G401.6 (cell line): ENCODE data around the gene PRSS23.

Source experiments
- FAIRE-seq: peaks from 2 replicates; lab custom pipeline; 2012; peaks lifted over from hg19 to GRCh38; lab: Jason Lieb, UNC

The PRSS23 gene

GRCh38 chr11:86790867-86791849, 9.2 kb upstream of the PRSS23 start:
- no peak for FAIRE-seq

GRCh38 chr11:86792150-86792549, 8.2 kb upstream of the PRSS23 start:
- no peak for FAIRE-seq

GRCh38 chr11:86793307-86793706, 7.0 kb upstream of the PRSS23 start:
- no peak for FAIRE-seq

GRCh38 chr11:86795511-86795910, 4.8 kb upstream of the PRSS23 start:
- no peak for FAIRE-seq

- FAIRE-seq, result no peak
These were observed 4.4 kb upstream of the PRSS23 start for GRCh38 chr11:86795949-86796348.

- FAIRE-seq, result no peak
These were observed 3.2 kb upstream of the PRSS23 start for GRCh38 chr11:86797133-86797532.

GRCh38 chr11:86798988-86799387, 1.4 kb upstream of the PRSS23 start:
- FAIRE-seq, result no peak

- FAIRE-seq, result no peak
These were observed 664 bp upstream of the PRSS23 start for GRCh38 chr11:86799680-86800075.

GRCh38 chr11:86800960-86801272, 574 bp downstream of the PRSS23 start:
- no peak for FAIRE-seq

GRCh38 chr11:86801364-86801763, 1.0 kb downstream of the PRSS23 start:
- FAIRE-seq, result no peak

- FAIRE-seq, result no peak
These were observed 1.8 kb downstream of the PRSS23 start for GRCh38 chr11:86802146-86802545.

- FAIRE-seq, result peak; percentile 57
These were observed 2.3 kb downstream of the PRSS23 start for GRCh38 chr11:86802601-86803051.

- no peak for FAIRE-seq
These were observed 3.0 kb downstream of the PRSS23 start for GRCh38 chr11:86803136-86804045.

- FAIRE-seq, result no peak
These were observed 4.6 kb downstream of the PRSS23 start for GRCh38 chr11:86804951-86805350.

GRCh38 chr11:86805873-86806310, 5.5 kb downstream of the PRSS23 start:
- no peak for FAIRE-seq

GRCh38 chr11:86806903-86807302, 6.6 kb downstream of the PRSS23 start:
- no peak for FAIRE-seq

- no peak for FAIRE-seq
These were observed 7.0 kb downstream of the PRSS23 start for GRCh38 chr11:86807360-86807759.

- no peak for FAIRE-seq
These were observed 9.2 kb downstream of the PRSS23 start for GRCh38 chr11:86809561-86809960.

GRCh38 chr11:86810288-86810687, 9.9 kb downstream of the PRSS23 start:
- no peak for FAIRE-seq

- no peak for FAIRE-seq
These were observed 11.4 kb downstream of the PRSS23 start for GRCh38 chr11:86811637-86812321.

GRCh38 chr11:86812322-86812670, 12.0 kb downstream of the PRSS23 start:
- FAIRE-seq, result no peak

- no peak for FAIRE-seq
These were observed 12.6 kb downstream of the PRSS23 start for GRCh38 chr11:86812981-86813380.

- FAIRE-seq, result no peak
These were observed 14.4 kb downstream of the PRSS23 start for GRCh38 chr11:86814775-86815174.
